AG10803 (cell line): ENCODE data around the gene TERT.
"Not testable (repeated sequence)": the region's sequence is repeated elsewhere in the genome, so short reads cannot be mapped to it uniquely, and the experiment has no call there.

Experiments
- DNase-seq: peaks from one replicate; pipeline ENCODE4 v3.0.0; 2010; ENCODE audit warnings: low read depth
- H3K4me3 ChIP-seq: 2 replicates; pipeline ENCODE4 v1.5.1; 2011; ENCODE audit warnings: mild to moderate bottlenecking, low read length, control low read depth
- TF ChIP-seq, protein P1 (sequence below): conservative IDR thresholded peaks from 2 replicates; pipeline ENCODE4 v1.5.1; 2011; ENCODE audit warnings: mild to moderate bottlenecking, low read length, control low read depth, inconsistent platforms

Gene TERT

DNA sequence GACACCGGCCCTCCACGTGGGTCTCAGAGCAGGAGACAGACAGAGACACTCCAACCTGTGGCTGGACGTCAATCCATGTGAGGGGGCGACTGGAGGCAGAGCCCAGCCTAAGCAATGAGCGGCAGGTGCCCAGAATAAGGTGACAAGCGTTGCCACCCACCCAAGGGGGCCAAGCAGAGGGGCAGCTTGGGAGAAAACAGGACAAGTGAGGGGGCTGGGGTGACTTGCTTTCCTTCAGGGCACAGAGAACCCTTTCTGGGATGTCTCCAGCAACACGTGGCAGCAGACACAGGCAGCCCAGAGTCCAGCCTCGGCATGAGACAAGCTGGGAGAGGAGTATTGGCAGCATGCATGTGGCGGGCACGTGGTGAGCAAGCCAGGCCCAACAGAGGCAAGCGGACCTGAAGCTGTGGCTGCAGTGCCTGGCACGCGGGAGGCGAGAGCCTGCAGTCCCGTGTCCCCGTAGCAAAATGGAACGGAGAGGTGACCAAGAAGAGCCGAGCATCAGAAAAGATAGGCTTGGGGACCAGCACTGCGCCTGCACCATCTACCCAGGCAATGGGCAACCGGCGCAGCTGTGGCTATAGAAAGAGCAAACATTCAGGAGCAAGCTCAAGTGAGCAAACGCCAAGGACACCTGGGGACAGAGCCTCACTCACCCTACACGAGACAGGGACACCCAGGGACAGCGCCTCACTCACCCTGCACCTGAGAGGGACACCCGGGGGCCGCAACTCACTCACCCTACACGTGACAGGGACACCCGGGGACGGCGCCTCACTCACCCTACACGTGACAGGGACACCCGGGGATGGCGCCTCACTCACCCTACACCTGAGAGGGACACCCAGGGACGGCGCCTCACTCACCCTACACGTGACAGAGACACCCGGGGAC lies 6.2 kb downstream of the TERT start:
- TF ChIP-seq, protein P1, sequence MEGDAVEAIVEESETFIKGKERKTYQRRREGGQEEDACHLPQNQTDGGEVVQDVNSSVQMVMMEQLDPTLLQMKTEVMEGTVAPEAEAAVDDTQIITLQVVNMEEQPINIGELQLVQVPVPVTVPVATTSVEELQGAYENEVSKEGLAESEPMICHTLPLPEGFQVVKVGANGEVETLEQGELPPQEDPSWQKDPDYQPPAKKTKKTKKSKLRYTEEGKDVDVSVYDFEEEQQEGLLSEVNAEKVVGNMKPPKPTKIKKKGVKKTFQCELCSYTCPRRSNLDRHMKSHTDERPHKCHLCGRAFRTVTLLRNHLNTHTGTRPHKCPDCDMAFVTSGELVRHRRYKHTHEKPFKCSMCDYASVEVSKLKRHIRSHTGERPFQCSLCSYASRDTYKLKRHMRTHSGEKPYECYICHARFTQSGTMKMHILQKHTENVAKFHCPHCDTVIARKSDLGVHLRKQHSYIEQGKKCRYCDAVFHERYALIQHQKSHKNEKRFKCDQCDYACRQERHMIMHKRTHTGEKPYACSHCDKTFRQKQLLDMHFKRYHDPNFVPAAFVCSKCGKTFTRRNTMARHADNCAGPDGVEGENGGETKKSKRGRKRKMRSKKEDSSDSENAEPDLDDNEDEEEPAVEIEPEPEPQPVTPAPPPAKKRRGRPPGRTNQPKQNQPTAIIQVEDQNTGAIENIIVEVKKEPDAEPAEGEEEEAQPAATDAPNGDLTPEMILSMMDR: no peak
- H3K4me3 ChIP-seq: no peak overlapping the region
- no peak for DNase-seq

DNA sequence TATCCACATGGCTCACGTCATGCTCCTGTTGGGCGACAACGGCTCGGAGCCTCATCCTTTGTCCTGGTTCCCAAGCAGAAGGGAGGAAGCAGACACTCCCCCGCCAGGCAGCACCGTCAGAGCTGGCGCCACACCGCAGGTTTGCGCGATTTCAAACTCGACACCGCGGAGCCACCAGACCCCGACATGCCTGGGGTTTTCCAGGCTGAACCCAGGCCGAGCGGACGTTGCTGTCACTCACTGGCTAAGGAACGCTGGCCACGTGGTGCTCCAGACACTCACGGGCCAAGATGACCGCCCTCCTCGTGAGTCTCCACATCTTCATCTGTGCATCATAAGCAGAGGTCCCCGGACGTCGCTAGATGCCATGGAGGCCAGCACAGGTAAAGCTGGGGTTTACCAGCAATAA lies 9.0 kb downstream of the TERT start:
- H3K4me3 ChIP-seq: no peak overlapping the region
- TF ChIP-seq, protein P1: no peak
- no peak for DNase-seq

DNA sequence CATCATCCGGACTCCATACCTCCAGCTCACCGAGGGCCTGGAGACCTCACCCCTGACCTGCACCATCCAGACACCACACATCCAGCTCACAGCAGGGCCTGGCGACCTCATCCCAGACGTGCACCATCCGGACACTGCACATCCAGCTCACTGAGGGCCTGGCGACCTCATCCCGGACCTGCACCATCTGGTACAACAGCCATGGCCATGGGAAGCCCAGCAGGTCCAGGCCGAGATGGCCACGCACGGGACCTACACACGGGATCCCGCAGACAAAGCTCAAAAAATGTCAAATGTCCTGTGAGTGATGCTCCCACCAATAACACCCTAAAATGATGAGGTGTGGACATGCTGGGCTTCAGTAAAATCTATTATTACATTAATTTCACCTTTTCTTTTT lies 9.7 kb downstream of the TERT start:
- no peak overlapping the region for H3K4me3 ChIP-seq
- no peak for DNase-seq
- TF ChIP-seq, protein P1: no peak

DNA sequence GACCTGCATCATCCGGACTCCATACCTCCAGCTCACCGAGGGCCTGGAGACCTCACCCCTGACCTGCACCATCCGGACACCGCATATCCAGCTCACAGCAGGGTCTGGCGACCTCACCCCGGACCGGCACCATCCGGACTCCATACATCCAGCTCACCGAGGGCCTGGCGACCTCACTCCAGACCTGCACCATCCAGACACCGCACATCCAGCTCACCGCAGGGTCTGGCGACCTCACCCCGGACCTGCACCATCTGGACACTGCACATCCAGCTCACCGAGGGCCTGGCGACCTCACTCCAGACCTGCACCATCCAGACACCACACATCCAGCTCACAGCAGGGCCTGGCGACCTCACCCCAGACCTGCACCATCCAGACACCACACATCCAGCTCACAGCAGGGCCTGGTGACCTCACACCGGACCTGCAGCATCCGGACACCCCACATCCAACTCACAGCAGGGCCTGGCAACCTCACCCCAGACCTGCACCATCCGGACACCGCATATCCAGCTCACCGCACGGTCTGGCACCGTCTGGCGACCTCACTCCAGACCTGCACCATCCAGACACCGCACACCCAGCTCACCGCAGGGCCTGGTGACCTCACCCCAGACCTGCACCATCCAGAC lies 10.4 kb downstream of the TERT start:
- not testable (repeated sequence) for H3K4me3 ChIP-seq, DNase-seq

DNA sequence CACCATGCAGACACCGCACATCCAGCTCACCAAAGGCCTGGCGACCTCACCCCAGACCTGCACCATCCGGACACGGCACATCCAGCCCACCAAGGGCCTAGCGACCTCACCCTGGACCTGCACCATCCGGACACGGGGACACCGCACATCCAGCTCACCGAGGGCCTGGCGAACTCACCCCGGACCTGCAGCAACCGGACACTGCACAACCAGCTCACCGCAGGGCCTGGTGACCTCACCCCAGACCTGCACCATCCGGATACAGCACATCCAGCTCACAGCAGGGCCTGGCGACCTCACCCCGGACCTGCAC lies 11.2 kb downstream of the TERT start:
- not testable (repeated sequence) for DNase-seq, H3K4me3 ChIP-seq

DNA sequence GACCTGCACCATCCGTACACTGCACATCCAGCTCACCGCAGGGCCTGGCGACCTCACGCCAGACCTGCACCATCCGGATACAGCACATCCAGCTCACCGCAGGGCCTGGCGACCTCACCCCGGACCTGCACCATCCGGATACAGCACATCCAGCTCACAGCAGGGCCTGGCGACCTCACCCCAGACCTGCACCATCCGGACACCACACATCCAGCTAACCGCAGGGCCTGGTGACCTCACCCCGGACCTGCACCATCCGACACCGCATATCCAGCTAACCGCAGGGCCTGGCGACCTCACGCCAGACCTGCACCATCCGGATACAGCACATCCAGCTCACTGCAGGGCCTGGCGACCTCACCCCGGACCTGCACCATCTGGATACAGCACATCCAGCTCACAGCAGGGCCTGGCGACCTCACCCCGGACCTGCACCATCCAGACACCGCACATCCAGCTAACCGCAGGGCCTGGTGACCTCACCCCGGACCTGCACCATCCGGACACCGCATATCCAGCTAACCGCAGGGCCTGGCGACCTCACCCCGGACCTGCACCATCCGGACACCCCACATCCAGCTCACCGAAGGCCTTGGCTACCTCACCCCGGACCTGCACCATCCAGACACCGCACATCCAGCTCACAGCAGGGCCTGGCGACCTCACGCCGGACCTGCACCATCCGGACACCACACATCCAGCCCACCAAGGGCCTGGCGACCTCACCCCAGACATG lies 11.7 kb downstream of the TERT start:
- not testable (repeated sequence) for DNase-seq, H3K4me3 ChIP-seq

DNA sequence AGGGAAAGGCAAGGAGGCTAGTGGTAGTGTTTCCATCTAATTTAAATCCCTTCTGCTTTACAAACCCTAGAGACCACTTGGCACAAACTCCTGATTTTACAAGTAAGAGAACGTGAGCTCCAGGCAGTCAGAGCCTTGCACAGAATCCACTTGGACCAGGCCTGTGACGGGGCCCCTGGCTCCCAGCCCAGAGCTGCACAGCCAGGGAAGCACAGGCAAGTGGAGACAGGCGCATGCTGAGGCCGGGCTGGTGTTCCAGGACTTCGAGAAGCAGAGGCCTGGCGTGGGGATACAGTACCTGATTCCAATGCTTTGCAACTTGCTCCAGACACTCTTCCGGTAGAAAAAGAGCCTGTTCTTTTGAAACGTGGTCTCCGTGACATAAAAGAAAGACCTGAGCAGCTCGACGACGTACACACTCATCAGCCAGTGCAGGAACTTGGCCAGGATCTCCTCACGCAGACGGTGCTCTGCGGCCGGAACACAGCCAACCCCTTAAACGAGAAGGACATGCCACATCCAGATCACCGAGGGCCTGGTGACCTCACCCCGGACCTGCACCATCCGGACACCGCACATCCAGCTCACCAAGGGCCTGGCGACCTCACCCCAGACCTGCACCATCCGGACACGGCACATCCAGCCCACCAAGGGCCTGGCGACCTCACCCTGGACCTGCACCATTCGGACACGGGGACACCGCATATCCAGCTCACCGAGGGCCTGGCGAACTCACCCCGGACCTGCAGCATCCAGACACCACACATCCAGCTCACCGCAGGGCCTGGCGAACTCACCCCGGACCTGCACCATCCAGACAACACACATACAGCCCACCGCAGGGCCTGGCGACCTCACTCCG lies 12.5 kb downstream of the TERT start:
- TF ChIP-seq, protein P1: no peak
- H3K4me3 ChIP-seq: no peak overlapping the region
- DNase-seq: no peak

DNA sequence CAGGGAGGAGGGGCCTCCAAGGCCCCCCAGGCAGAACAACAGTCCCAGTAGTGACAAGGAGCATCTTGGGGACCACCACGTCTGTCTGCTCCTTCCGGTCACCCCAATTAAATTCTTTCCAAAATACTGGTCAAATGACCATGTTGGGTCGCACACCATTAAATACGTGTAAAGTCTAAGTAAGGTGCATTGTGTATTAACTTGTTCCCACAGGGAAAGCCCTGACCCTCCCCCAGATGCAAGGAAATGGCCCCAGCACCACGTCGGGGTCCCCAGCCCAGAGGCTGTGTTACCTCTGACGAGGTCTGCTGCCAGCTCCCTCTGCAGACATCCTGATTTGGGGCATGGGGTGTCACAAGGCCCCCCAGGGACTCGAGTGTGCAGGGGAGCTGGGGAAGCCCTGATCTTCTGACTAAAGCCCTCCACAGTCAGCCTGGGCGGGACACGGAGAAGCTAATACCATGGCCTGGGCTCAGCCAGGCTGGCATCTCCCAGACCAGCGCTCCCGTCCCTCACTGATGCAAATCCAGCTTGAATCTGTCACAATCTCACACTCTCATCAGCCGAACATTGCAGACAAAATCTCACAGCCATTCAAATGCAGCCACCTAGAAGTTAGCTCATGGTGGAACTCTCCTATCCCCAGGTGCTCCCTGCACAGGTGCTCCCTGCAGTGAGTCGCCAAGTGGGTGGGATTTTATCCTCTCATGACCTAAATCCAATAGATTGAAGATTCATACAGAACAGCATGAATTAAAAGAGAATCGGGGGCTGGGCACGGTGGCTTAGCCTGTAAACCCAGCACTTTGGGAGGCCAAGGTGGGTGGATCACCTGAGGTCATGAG lies 13.6 kb downstream of the TERT start:
- H3K4me3 ChIP-seq: no peak overlapping the region
- TF ChIP-seq, protein P1: no peak
- DNase-seq: no peak
